Endothelial cell of umbilical vein (primary cell): ENCODE results near the gene PLA2G4B. TPM values are rescaled to one million over a fixed set of nuclear protein-coding genes. Genes with fewer than 3 reads are reported as not detected.

ENCODE experiments used
- BruUV-seq: library from RNA; stranded (reverse); fragments of 400-500 nt; replicated peaks from 2 replicates; lab custom pipeline; 2021; lab: Mats Ljungman, UMichigan
- CTCF ChIA-PET: fragments of 300-600, 350-600 bp; sonication (Branson Sonifier 250); formaldehyde crosslinking; loops from one replicate; lab custom pipeline; 2021; ENCODE audit warnings: antibody characterized with exemption, inconsistent platforms; lab: Charles Lee
- POLR2A ChIA-PET: fragments of 300-600, 350-600 bp; sonication (Branson Sonifier 250); formaldehyde crosslinking; loops from one replicate; lab custom pipeline; 2021; ENCODE audit warnings: antibody characterized with exemption, inconsistent platforms; lab: Charles Lee
- DNase-seq: peaks from one replicate; pipeline ENCODE4 v3.0.0-alpha.2; 2011; ENCODE audit warnings: low read depth, low spot score
- FAIRE-seq: peaks from 2 replicates; lab custom pipeline; 2011; peaks lifted over from hg19 to GRCh38; lab: Jason Lieb, UNC
- H2AFZ ChIP-seq: 2 replicates; pipeline ENCODE4 v1.6.0; 2012; ENCODE audit warnings: low read depth, low read length, control low read depth, inconsistent platforms
- H3K27ac ChIP-seq: 2 replicates; pipeline ENCODE4 v1.5.1; 2011; ENCODE audit warnings: low read depth, mild to moderate bottlenecking, control low read depth, low read length, moderate library complexity; ENCODE audit not compliant: insufficient read depth
- H3K27me3 ChIP-seq, 2 experiments: 2 replicates each; pipeline versions ENCODE4 v1.6.0 to v1.6.1; 2011; ENCODE audit warnings: low read length in 2 of 2, mixed read lengths in 1 of 2; ENCODE audit not compliant: control insufficient read depth in 2 of 2, insufficient read depth in 2 of 2
- H3K36me3 ChIP-seq, 2 experiments: 2 replicates in 1 of 2; 3 replicates in 1 of 2; pipeline ENCODE4 v1.5.1; 2011; ENCODE audit warnings: low read length in 2 of 2, mild to moderate bottlenecking in 1 of 2, moderate library complexity in 1 of 2; ENCODE audit not compliant: control insufficient read depth in 2 of 2, insufficient read depth in 2 of 2; ENCODE audit errors: extremely low read depth in 1 of 2
- H3K4me1 ChIP-seq: 3 replicates; pipeline ENCODE4 v1.5.1; 2011; ENCODE audit warnings: mild to moderate bottlenecking, low read length; ENCODE audit not compliant: control insufficient read depth, insufficient read depth; ENCODE audit errors: extremely low read depth
- H3K4me2 ChIP-seq: 2 replicates; pipeline ENCODE4 v1.6.1; 2011; ENCODE audit warnings: low read length, control low read depth, mixed read lengths; ENCODE audit not compliant: insufficient read depth
- H3K4me3 ChIP-seq, 3 experiments: fragments of 200-600 bp in 1 of 3; sonication (generic), shearing (Covaris generic) in 1 of 3; replicated peaks in 1 of 3; 2 replicates each; pipeline ENCODE4 v1.5.1; 2011 to 2016; ENCODE audit warnings: control low read depth in 3 of 3, low read length in 3 of 3, mild to moderate bottlenecking in 2 of 3, inconsistent platforms in 1 of 3, low read depth in 1 of 3, moderate library complexity in 1 of 3; ENCODE audit not compliant: insufficient read depth in 1 of 3
- H3K79me2 ChIP-seq: 2 replicates; pipeline ENCODE4 v1.6.0; 2012; ENCODE audit warnings: low read length, inconsistent platforms; ENCODE audit not compliant: control insufficient read depth, insufficient read depth
- H3K9ac ChIP-seq: replicated peaks from 2 replicates; pipeline ENCODE3; 2011; ENCODE audit warnings: low read length, control low read depth; ENCODE audit not compliant: insufficient read depth; ENCODE audit errors: extremely low read depth
- H3K9me1 ChIP-seq: replicated peaks from 3 replicates; pipeline ENCODE4 v1.6.0; 2011; ENCODE audit warnings: mild to moderate bottlenecking, low read length; ENCODE audit not compliant: control insufficient read depth, insufficient read depth; ENCODE audit errors: extremely low read depth
- H3K9me3 ChIP-seq: replicated peaks from 2 replicates; pipeline ENCODE4 v1.5.1; 2012; ENCODE audit warnings: low read length, inconsistent platforms; ENCODE audit not compliant: control insufficient read depth, insufficient read depth
- H4K20me1 ChIP-seq: replicated peaks from 2 replicates; pipeline ENCODE3; 2011; ENCODE audit warnings: mild to moderate bottlenecking, low read length; ENCODE audit not compliant: control insufficient read depth, insufficient read depth; ENCODE audit errors: extremely low read depth
- EZH2 ChIP-seq: IDR thresholded peaks from 2 replicates; pipeline ENCODE4 v1.6.1; 2012; ENCODE audit warnings: borderline replicate concordance, low read depth, mild to moderate bottlenecking, moderate library complexity, low read length, inconsistent platforms; ENCODE audit not compliant: severe bottlenecking
- FOS ChIP-seq: IDR thresholded peaks from 2 replicates; pipeline ENCODE4 v1.6.1; 2011; ENCODE audit warnings: mild to moderate bottlenecking, low read length, moderate library complexity, borderline replicate concordance; ENCODE audit not compliant: insufficient read depth
- GATA2 ChIP-seq: IDR thresholded peaks from 2 replicates; pipeline ENCODE4 v1.7.0; 2011; ENCODE audit warnings: low read depth, mild to moderate bottlenecking, moderate library complexity, mixed read lengths, low read length; ENCODE audit not compliant: insufficient read length, insufficient read depth
- dilution Hi-C: fragments of 300-500 bp; cut with MboI; formaldehyde crosslinking; loops from one replicate; pipeline ENCODE4 v1.15.0; 2019; ENCODE audit warnings: low sequenced_read_pairs; ENCODE audit not compliant: extremely low pct_ligation_motif_present
- intact Hi-C: fragments of 100-400 bp; cut with micrococcal nuclease; formaldehyde crosslinking; loops from one replicate; pipeline ENCODE4 v1.10.0; 2022
- polyA plus RNA-seq, 4 experiments: library from polyadenylated mRNA; depleted of rRNA in 3 of 4; stranded (reverse) in 3 of 4; unstranded in 1 of 4; fragments of >200 nt; gene quantifications; 2 replicates each; pipeline versions ENCODE4 v1.2.1 to v1.2.3, GENCODE V29; 2011 to 2012; ENCODE audit warnings: missing spikeins in 1 of 4
- total RNA-seq: library from RNA; stranded (reverse); gene quantifications from 2 replicates; pipeline ENCODE4 v1.2.3, GENCODE V29; 2021
- TF ChIP-seq, protein P1 (sequence below): IDR thresholded peaks from 2 replicates; pipeline ENCODE4 v1.6.1; 2011; ENCODE audit not compliant: insufficient read depth, insufficient read length
- TF ChIP-seq, protein P2 (sequence below), 2 donors: IDR thresholded peaks; 1 replicate in 1 of 2; 2 replicates in 1 of 2; pipeline ENCODE4 v1.5.1; 2011; ENCODE audit warnings: low read length in 2 of 2, mild to moderate bottlenecking in 2 of 2, moderate library complexity in 2 of 2, control low read depth in 1 of 2, inconsistent platforms in 1 of 2, low read depth in 1 of 2; ENCODE audit not compliant: insufficient read depth in 1 of 2; ENCODE audit errors: extremely low read depth in 1 of 2

Gene PLA2G4B
- total and polyA plus RNA-seq, 2 donors (not counting 3 experiments of a cell fraction or from before 2014, with no cell fraction given): 4.0 to 7.9 TPM

DNA sequence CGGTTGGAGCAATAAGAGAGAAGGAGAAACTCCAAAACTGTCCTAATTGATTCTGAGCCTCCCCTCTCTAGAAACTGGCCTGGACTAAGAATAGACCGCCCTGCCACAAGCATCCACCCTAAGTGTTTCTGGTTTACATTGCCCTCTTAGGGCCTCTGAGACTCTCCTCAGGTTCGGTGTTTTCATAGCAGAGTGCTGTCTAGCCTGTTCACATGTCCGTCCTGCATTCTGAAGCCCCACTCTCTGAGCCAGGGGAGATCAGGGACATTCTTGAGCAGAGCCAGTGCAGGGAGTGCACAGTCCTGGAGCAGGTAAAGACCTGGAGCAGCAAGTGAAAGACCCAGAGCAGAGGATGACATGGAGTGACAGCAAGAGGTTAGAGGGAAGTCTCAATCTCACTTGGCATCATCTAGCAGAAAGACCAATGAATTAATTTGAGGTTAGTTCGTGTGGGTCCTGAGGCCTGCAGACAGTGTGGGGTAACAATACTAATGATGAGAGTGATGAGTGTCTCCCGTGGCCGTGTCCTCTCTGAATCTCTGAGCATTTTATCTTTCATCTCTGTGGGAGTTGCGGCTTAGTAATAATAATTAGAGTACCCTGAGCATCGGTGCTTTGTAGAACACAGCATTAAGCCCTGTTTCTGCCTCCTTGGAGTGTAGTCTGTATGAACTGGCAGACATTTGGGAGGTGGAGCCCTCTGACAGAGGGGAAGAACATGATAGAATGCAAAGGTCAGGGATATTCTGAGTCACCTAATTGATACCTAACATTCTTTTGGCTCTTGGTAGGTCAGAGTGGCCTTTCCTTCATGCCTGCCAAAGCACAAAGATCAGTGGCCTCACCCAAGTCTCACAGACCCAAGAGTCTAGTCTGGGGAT lies 39.8 kb upstream of the PLA2G4B start:
- no peak overlapping the region for H3K27ac ChIP-seq
- CTCF ChIA-PET: interaction anchor here (1.1 to 15.9 kb wide), 3 partner anchors 12 to 23 kb away, joined by 3 to 754 read pairs (median 219); partner anchors contain the start of gene MAPKBP1
- BruUV-seq: no TSS peak

More for the DNA sequence above, 39.8 kb upstream of the PLA2G4B start:
- DNase-seq (no peak), FAIRE-seq (no peak)
- no peak overlapping the region for H2AFZ ChIP-seq
- H3K4me1 ChIP-seq: peaks cover 34% of the 10 kb centered on the region
- dilution Hi-C loops (no loop called here), intact Hi-C loops (no loop called here)
- H3K36me3 ChIP-seq: peaks cover 2 to 6% of the 10 kb centered on the region in 2 experiments
- no peak overlapping the region for H3K4me3 ChIP-seq
- H3K9me1 ChIP-seq: no peaks in the 10 kb centered on the region
- no peaks in the 10 kb centered on the region for H4K20me1 ChIP-seq
- peaks cover 25% of the 10 kb centered on the region for H3K79me2 ChIP-seq
- H3K27me3 ChIP-seq: no peaks in the 10 kb centered on the region
- no peak overlapping the region for H3K4me2 ChIP-seq
- H3K9me3 ChIP-seq: no peaks in the 10 kb centered on the region
- H3K9ac ChIP-seq: no peak overlapping the region
- TF ChIP-seq, protein P1, sequence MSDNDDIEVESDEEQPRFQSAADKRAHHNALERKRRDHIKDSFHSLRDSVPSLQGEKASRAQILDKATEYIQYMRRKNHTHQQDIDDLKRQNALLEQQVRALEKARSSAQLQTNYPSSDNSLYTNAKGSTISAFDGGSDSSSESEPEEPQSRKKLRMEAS: no peak
- TF ChIP-seq, protein P2, sequence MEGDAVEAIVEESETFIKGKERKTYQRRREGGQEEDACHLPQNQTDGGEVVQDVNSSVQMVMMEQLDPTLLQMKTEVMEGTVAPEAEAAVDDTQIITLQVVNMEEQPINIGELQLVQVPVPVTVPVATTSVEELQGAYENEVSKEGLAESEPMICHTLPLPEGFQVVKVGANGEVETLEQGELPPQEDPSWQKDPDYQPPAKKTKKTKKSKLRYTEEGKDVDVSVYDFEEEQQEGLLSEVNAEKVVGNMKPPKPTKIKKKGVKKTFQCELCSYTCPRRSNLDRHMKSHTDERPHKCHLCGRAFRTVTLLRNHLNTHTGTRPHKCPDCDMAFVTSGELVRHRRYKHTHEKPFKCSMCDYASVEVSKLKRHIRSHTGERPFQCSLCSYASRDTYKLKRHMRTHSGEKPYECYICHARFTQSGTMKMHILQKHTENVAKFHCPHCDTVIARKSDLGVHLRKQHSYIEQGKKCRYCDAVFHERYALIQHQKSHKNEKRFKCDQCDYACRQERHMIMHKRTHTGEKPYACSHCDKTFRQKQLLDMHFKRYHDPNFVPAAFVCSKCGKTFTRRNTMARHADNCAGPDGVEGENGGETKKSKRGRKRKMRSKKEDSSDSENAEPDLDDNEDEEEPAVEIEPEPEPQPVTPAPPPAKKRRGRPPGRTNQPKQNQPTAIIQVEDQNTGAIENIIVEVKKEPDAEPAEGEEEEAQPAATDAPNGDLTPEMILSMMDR (IDR thresholded peaks at IDR 0.05; ENCODE audit: extremely low read depth in 1 of 2, insufficient read depth in 1 of 2, low read depth in 1 of 2, low read length in 2 of 2): no peak
- TF ChIP-seq GATA2 (no peak), FOS (no peak), EZH2 (no peak)
- POLR2A ChIA-PET: no interaction called here
